Endodermal cell (in vitro differentiated cells): ENCODE results near the gene GDF2. TPM values are rescaled to one million over a fixed set of nuclear protein-coding genes. Genes with fewer than 3 reads are reported as not detected.

ENCODE experiments used
- DNase-seq: peaks from one replicate; pipeline ENCODE4 v3.0.0-alpha.2; 2017
- H3K27ac ChIP-seq: 2 replicates; pipeline ENCODE4 v1.5.1; 2013; ENCODE audit warnings: mild to moderate bottlenecking, low read depth, low read length, moderate library complexity
- H3K27me3 ChIP-seq: 2 replicates; pipeline ENCODE4 v1.6.1; 2013; ENCODE audit warnings: mild to moderate bottlenecking, low read length, moderate library complexity; ENCODE audit not compliant: insufficient read depth, control insufficient read depth, poor library complexity, severe bottlenecking
- H3K36me3 ChIP-seq: 2 replicates; pipeline ENCODE4 v1.7.0; 2013; ENCODE audit warnings: mild to moderate bottlenecking, low read length, moderate library complexity; ENCODE audit not compliant: control insufficient read depth, insufficient read depth
- H3K4me1 ChIP-seq: one replicate; pipeline ENCODE4 v1.7.0; 2013; ENCODE audit warnings: low read length; ENCODE audit not compliant: control insufficient read depth, insufficient read depth
- H3K4me3 ChIP-seq: 2 replicates; pipeline ENCODE4 v1.5.1; 2013; ENCODE audit warnings: mild to moderate bottlenecking, low read length, moderate library complexity
- H3K9ac ChIP-seq: 2 replicates; pipeline ENCODE4 v1.6.1; 2013; ENCODE audit warnings: mild to moderate bottlenecking, low read length, moderate library complexity; ENCODE audit not compliant: poor library complexity, severe bottlenecking; ENCODE audit errors: extremely low read depth
- H3K9me3 ChIP-seq: 2 replicates; pipeline ENCODE4 v1.6.1; 2013; ENCODE audit warnings: mild to moderate bottlenecking, low read length, moderate library complexity; ENCODE audit not compliant: control insufficient read depth
- H3K27ac Mint-ChIP-seq: 2 replicates; pipeline ENCODE4 v1.8.0; 2020; ENCODE audit warnings: mixed read lengths
- H3K27me3 Mint-ChIP-seq: 2 replicates; pipeline ENCODE4 v1.8.0; 2021; ENCODE audit warnings: mild to moderate bottlenecking, mixed read lengths; ENCODE audit not compliant: insufficient read depth
- H3K36me3 Mint-ChIP-seq: 2 replicates; pipeline ENCODE4 v1.8.0; 2020; ENCODE audit warnings: low read depth, mixed read lengths
- H3K4me1 Mint-ChIP-seq: 2 replicates; pipeline ENCODE4 v1.8.0; 2020; ENCODE audit warnings: mixed read lengths
- H3K4me3 Mint-ChIP-seq: 2 replicates; pipeline ENCODE4 v1.8.0; 2020; ENCODE audit warnings: mild to moderate bottlenecking, moderate library complexity, mixed read lengths
- H3K9me3 Mint-ChIP-seq: 2 replicates; pipeline ENCODE4 v1.8.0; 2020; ENCODE audit warnings: mild to moderate bottlenecking, mixed read lengths
- CTCF ChIP-seq: fragments of 200-600 bp; sonication (generic); conservative IDR thresholded peaks from 2 replicates; pipeline ENCODE4 v1.5.0; 2021; ENCODE audit warnings: antibody characterized with exemption, mild to moderate bottlenecking
- WGBS, 2 experiments: methylation state at CpG; one replicate each; pipeline versions ENCODE4 v1.1.5 to v1.1.7; 2013; ENCODE audit warnings: missing lambda C conversion rate in 2 of 2, mixed read lengths in 1 of 2; ENCODE audit not compliant: insufficient coverage in 1 of 2, insufficient read length in 1 of 2; 5-methylcytosine and 5-hydroxymethylcytosine counted together
- total RNA-seq, 2 donors: library from RNA; stranded (reverse); fragmentation: NEBNext Ultra II Directional in 1 of 2; extraction: Animal tissue kit (Norgen Biotek cat#: 25700) in 1 of 2; gene quantifications; 2 replicates in 1 of 2; 3 replicates in 1 of 2; pipeline ENCODE4 v1.2.1, GENCODE V29; 2021

GDF2 gene
- total RNA-seq, 2 donors from 2014 or later = not detected

- H3K27ac Mint-ChIP-seq = no peak overlapping the region
- peaks cover 3% of the 10 kb centered on the region for H3K9me3 Mint-ChIP-seq
- H3K9ac ChIP-seq = no peak overlapping the region
- DNase-seq = no peak
- H3K9me3 ChIP-seq = no peaks in the 10 kb centered on the region
- H3K4me1 Mint-ChIP-seq = no peaks in the 10 kb centered on the region
- H3K4me3 Mint-ChIP-seq = no peak overlapping the region
- H3K36me3 ChIP-seq = no peaks in the 10 kb centered on the region
- H3K27me3 Mint-ChIP-seq = peaks cover 5% of the 10 kb centered on the region
- no peak for TF ChIP-seq CTCF
- no peaks in the 10 kb centered on the region for H3K36me3 Mint-ChIP-seq
- no peaks in the 10 kb centered on the region for H3K27me3 ChIP-seq
- no peaks in the 10 kb centered on the region for H3K4me1 ChIP-seq
- H3K27ac ChIP-seq = no peak overlapping the region
- 86 to 87% methylated on average over 3 of the region's 3 CpGs for WGBS, 2 experiments
- H3K4me3 ChIP-seq = no peak overlapping the region
Measured at GRCh38 chr10:47330804-47331203, 8.6 kb downstream of the GDF2 start.

GRCh38 chr10:47331491-47331890, 9.2 kb downstream of the GDF2 start:
- Histone ChIP-seq H3K4me1 (no peaks in the 10 kb centered on the region), H3K36me3 (no peaks in the 10 kb centered on the region), H3K27me3 (no peaks in the 10 kb centered on the region), H3K9me3 (no peaks in the 10 kb centered on the region), H3K27ac (no peak overlapping the region), H3K9ac (no peak overlapping the region), H3K4me3 (no peak overlapping the region)
- DNase-seq = no peak
- no peak overlapping the region for H3K27ac Mint-ChIP-seq
- no peaks in the 10 kb centered on the region for H3K36me3 Mint-ChIP-seq
- WGBS, 2 experiments = 95 to 100% methylated on average over 4 to 9 of the region's 9 CpGs
- no peak for TF ChIP-seq CTCF
- H3K4me1 Mint-ChIP-seq = no peaks in the 10 kb centered on the region
- peaks cover 5% of the 10 kb centered on the region for H3K27me3 Mint-ChIP-seq
- H3K9me3 Mint-ChIP-seq = peaks cover 3% of the 10 kb centered on the region
- no peak overlapping the region for H3K4me3 Mint-ChIP-seq

- 77 to 79% methylated on average over 3 to 7 of the region's 7 CpGs for WGBS, 2 experiments
- no peak overlapping the region for H3K27ac Mint-ChIP-seq
Measured at GRCh38 chr10:47331954-47332353, 9.7 kb downstream of the GDF2 start.

More at GRCh38 chr10:47331954-47332353, 9.7 kb downstream of the GDF2 start:
- DNase-seq = no peak
- Histone ChIP-seq H3K9me3 (no peaks in the 10 kb centered on the region), H3K27me3 (no peaks in the 10 kb centered on the region), H3K9ac (no peak overlapping the region), H3K4me1 (no peaks in the 10 kb centered on the region), H3K27ac (no peak overlapping the region), H3K4me3 (no peak overlapping the region), H3K36me3 (no peaks in the 10 kb centered on the region)
- H3K27me3 Mint-ChIP-seq = peaks cover 5% of the 10 kb centered on the region
- TF ChIP-seq CTCF = no peak
- H3K9me3 Mint-ChIP-seq = peaks cover 3% of the 10 kb centered on the region
- no peaks in the 10 kb centered on the region for H3K36me3 Mint-ChIP-seq
- H3K4me3 Mint-ChIP-seq = no peak overlapping the region
- no peaks in the 10 kb centered on the region for H3K4me1 Mint-ChIP-seq
